ENCODE results near the gene RGS9BP.
"Not testable (repeated sequence)": the region's sequence is repeated elsewhere in the genome, so short reads cannot be mapped to it uniquely, and the experiment has no call there.

The RGS9BP gene

GRCh38 chr19:32672841-32673240, 2.8 kb upstream of the RGS9BP start:
- DNase-seq, result no peak

DNA sequence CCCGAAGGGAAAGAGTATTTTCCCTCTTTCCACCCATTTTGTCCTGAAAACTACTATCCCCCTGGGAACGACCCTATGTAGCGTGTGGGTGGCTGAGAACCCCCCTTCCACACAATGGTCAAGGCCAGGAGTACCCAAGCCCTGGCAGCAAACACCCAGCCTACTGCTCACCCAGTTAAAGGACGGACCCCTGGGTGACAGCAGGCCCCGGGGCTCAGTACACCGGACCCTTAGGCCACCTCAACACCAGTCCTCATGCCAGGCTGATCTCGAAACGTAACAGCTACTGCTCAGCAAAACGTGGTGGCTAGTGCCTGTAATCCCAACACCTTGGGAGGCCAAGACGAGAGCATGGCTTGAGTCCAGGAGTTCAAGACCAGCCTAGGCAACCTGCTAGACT, 2.1 kb upstream of the RGS9BP start:
- DNase-seq, result no peak

- DNase-seq, result no peak
Observed at GRCh38 chr19:32674153-32674930, 1.3 kb upstream of the RGS9BP start.

GRCh38 chr19:32674931-32675719, 523 bp upstream of the RGS9BP start, which contains the start of gene ANKRD27:
TSS of gene ANKRD27 (minus strand) at chr19:32675180. CDS start at chr19:32659015, 16,165 bp downstream.
- DNase-seq, result peak; percentile 97

GRCh38 chr19:32676186-32676894, 692 bp downstream of the RGS9BP start:
- DNase-seq, result no peak

DNA sequence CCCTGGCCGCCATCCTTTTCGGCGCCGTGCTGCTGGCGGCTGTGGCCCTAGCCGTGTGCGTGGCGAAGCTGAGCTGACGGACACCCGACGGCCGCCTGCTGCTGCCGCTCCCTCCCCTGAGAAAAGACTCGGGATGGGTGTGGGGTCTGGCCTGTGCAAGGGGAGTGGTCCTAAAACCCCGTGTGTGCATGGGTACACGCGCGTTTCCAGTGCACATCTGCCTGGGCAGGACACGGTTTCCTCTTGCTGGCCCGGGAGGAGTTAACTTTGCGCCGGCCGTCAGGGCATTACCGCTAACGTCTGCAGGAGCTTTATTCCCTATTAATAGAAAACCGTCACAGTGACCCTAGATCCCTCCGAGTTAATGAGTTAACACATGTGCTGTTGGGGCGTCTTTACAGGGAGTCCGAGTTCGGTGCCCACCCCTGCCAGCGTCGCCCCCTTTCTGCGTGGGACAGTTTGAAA, 1.3 kb downstream of the RGS9BP start:
- no peak for DNase-seq

DNA sequence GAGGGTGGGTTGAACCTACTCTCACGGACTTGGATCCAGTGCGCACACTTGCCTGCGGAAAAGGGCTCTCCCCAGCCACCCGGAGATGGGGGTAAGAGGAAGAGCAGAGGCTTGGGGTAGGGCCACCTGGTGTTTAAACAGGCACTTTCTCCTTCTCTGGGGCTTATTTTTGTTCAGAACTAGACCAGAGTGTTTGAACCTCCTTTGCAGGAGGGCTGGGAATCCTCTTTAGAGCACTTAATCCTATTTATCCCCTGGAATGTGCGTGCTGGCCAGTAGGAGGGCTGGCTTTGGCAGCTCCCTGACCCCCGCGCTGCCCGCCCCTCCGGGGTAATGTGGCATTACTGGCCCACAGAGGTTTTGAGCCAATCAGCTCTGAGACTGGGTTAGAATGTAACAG, 2.0 kb downstream of the RGS9BP start:
- no peak for DNase-seq

GRCh38 chr19:32680986-32681385, 5.3 kb downstream of the RGS9BP start:
- DNase-seq, result no peak

- DNase-seq, result no peak
Observed at GRCh38 chr19:32682317-32682716, 6.7 kb downstream of the RGS9BP start.

- no peak for DNase-seq
Observed at GRCh38 chr19:32686847-32687475, 11.3 kb downstream of the RGS9BP start.

DNA sequence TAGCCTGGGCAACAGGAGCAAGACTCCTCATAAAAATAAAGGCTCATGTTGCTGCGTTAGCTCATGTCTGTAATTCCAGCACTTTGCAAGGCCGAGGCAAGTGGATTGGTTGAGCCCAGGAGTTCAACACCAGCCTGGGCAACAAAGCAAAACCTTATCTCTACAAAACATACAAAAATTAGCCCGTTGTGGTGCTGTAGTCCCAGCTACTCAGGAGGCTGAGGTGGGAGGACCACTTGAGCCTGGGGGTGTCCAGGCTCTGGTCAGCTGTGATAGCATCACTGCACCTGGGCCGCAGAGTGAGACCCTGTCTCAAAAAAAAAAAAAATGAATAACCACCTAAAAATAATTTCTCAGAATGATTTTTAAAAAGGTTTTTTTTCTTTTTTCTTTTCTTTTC, 12.0 kb downstream of the RGS9BP start:
- no peak for DNase-seq

DNA sequence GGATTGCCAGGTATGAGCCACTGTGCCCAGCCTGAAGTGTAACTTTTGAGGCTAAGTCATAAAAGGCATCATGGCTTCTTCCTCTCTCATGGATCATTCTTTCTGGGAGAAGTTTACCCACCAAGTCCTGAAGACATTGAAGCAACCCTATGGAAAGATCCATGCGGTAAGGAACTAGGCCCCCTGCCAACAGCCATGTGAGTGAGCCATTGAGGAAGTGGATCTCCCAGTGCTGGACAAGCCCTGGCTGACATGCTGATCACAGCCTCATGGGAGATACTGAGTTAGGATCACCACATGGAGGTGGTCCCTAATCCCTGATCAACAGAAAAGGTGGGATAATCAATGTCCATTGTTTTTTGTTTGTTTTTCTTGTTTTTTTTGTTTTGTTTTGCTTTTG, 12.7 kb downstream of the RGS9BP start:
- no peak for DNase-seq

GRCh38 chr19:32691291-32691951, 15.8 kb downstream of the RGS9BP start, which contains the start of gene NUDT19:
TSS of gene NUDT19 (plus strand) at chr19:32691821. CDS start at chr19:32691961, 140 bp downstream.
- DNase-seq, result peak; percentile 81

- peak; percentile 61 for DNase-seq
Observed at GRCh38 chr19:32691952-32692726, 16.5 kb downstream of the RGS9BP start.

DNA sequence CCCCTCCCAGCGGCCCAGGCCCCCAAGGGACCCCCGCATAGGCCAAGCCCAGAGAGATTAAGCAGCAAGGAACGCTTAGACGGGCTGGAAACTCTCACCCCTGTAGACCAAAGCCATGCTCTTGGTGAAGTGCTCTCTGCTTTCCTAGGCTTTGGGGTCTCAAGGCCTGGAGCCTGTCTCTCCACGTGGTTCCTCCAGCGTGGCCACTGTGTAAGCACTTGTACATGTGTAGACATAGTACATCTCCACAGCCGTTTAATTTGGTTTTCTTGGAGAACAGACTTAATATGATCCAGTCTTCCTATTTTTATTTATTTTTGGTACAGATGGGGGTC, 17.0 kb downstream of the RGS9BP start:
- DNase-seq, result no peak

GRCh38 chr19:32693151-32694108, 17.8 kb downstream of the RGS9BP start:
- not testable (repeated sequence) for DNase-seq

DNA sequence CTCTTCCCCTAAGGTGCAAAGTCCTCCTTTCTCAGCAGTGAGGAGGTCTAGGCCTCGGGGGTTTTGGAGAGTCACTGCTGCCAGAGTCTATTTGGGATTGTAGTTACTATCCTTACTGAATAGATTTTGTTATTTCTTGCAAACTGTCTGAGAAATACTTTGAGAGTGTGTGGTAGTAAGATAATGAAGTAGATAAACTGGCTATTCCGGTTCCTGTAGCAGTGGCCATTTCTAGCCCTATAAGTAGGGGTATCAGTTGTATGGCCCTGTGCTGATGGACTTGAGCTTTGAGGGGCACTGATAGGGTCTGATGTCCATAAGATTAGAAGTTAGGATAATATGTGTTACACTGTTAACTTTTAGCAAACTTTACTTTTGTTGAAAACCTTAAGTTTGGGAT, 18.7 kb downstream of the RGS9BP start:
- not testable (repeated sequence) for DNase-seq

DNA sequence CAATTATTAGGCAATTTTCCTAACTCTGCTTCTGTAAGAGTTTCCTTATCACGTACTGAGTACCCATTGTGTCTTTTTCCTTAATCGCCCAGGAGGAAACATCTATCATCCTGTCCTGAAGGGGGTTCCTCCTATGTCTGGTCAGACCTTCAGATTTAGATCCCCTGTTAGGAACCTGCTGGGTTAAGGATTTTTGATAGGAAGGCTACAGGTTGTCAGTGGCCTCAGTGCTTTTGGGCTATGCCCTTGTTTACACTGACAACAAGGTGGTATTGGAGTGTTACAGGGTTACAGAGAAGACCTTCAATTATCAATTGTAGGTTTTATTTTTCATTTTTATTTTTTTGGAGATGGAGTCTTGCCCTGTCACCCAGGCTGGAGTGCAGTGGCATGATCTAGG, 19.2 kb downstream of the RGS9BP start:
- not testable (repeated sequence) for DNase-seq

DNA sequence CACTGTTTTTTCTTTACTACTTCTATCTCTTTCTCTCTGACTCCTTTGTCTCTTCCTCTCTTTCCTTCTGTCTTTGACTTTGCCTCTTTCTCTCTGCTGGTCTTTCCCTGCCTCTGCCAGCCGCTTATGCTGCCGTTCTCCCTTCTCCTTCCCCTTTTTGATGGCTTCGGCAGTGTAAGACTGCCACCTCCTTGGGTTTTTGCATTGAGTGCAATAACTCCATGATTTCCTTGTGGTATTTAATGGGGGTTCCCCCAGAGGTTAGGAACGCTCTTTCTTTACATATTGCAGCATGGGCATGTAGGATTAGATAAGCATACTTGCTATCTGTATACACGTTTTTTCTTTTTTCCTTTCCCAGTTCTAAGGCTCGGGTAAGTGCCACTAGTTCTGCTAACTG, 19.9 kb downstream of the RGS9BP start:
- DNase-seq, result not testable (repeated sequence)

GRCh38 chr19:32696771-32697170, 21.1 kb downstream of the RGS9BP start:
- DNase-seq, result not testable (repeated sequence)

Measured in fibroblast of skin of right quadriceps (primary cell).